OCI-LY7 (cell line): ENCODE measurements around the gene FMNL2.

Experiments
- CTCF ChIP-seq: fragments of 200-600 bp; sonication (generic); conservative IDR thresholded peaks from 2 replicates; pipeline ENCODE4 v1.5.1; 2014; ENCODE audit warnings: mild to moderate bottlenecking, antibody characterized with exemption, low read length, moderate library complexity, mixed read lengths
- EZH2phosphoT487 ChIP-seq: fragments of 200-600 bp; sonication (generic); IDR thresholded peaks from 2 replicates; pipeline ENCODE4 v1.6.1; 2018; ENCODE audit warnings: low read depth, borderline replicate concordance, mild to moderate bottlenecking, mixed run types, antibody characterized with exemption, low read length, moderate library complexity, mixed read lengths

GRCh38 chr2:152552888-152553287 is 217.9 kb downstream of the FMNL2 start:
- TF ChIP-seq CTCF (no peak), EZH2phosphoT487 (no peak)
